HepG2 (cell line): ENCODE measurements around the gene SDK2. TPM values are rescaled to one million over a fixed set of nuclear protein-coding genes. Genes with fewer than 3 reads are reported as not detected.

Experiments used
- ATAC-seq: fragments of 200-7000 bp; cut with Tn5 transposase; 3 replicates; pipeline ENCODE4 v1.9.1; 2020; ENCODE audit warnings: mild to moderate bottlenecking, moderate library complexity
- BruUV-seq: library from RNA; stranded (reverse); fragments of 400-500 nt; replicated peaks from 2 replicates; lab custom pipeline; 2021; lab: Mats Ljungman, UMichigan
- CTCF ChIA-PET: fragments of 300-600 bp; formaldehyde crosslinking; extraction: SDS; loops from one replicate; lab custom pipeline; 2021; ENCODE audit warnings: low total read pairs, inconsistent platforms, low intra/inter-chr PET ratio; lab: Yijun Ruan, JAX
- POLR2A ChIA-PET: fragments of 350-600 bp; sonication (Branson Sonifier 250); formaldehyde crosslinking; loops from one replicate; lab custom pipeline; 2020; ENCODE audit warnings: antibody characterized with exemption, inconsistent platforms; lab: Yijun Ruan, JAX
- DNase-seq: peaks from one replicate; pipeline ENCODE4 v3.0.0-alpha.2; 2015; ENCODE audit warnings: low spot score
- FAIRE-seq: peaks from 3 replicates; lab custom pipeline; 2011; peaks lifted over from hg19 to GRCh38; lab: Jason Lieb, UNC
- H2AFZ ChIP-seq: one replicate; pipeline ENCODE4 v1.6.1; 2011; ENCODE audit warnings: low read length, inconsistent platforms
- H3K27ac ChIP-seq: fragments of 300-600 bp; 3 replicates; pipeline ENCODE4 v1.8.0; 2011; ENCODE audit warnings: mixed run types, mild to moderate bottlenecking, mixed read lengths, low read length, inconsistent platforms; ENCODE audit not compliant: insufficient read depth; ENCODE audit errors: extremely low read length
- H3K27me3 ChIP-seq, 2 experiments: fragments of 200-600 bp in 1 of 2; 2 replicates in 1 of 2; 3 replicates in 1 of 2; pipeline versions ENCODE4 v1.6.0 to v1.8.0; 2011; ENCODE audit warnings: low read length in 2 of 2, mild to moderate bottlenecking in 2 of 2, moderate library complexity in 2 of 2, inconsistent platforms in 1 of 2; ENCODE audit not compliant: insufficient read depth in 2 of 2, control insufficient read depth in 1 of 2
- H3K36me3 ChIP-seq, 2 experiments: fragments of 200-600 bp in 1 of 2; replicated peaks in 1 of 2; 2 replicates in 1 of 2; 3 replicates in 1 of 2; pipeline versions ENCODE4 v1.5.1 to v1.8.0; 2011; ENCODE audit warnings: low read length in 2 of 2, inconsistent platforms in 1 of 2; ENCODE audit not compliant: insufficient read depth in 2 of 2, control insufficient read depth in 1 of 2
- H3K4me1 ChIP-seq: 2 replicates; pipeline ENCODE4 v1.5.1; 2012; ENCODE audit warnings: low read length, inconsistent platforms; ENCODE audit not compliant: insufficient read depth
- H3K4me2 ChIP-seq: 2 replicates; pipeline ENCODE4 v1.6.0; 2011; ENCODE audit warnings: low read depth, low read length, inconsistent platforms
- H3K4me3 ChIP-seq, 3 experiments: fragments of 200-600 bp in 1 of 3; sonication (generic), shearing (Covaris generic) in 1 of 3; replicated peaks in 1 of 3; 2 replicates each; pipeline ENCODE4 v1.5.1; 2011 to 2016; ENCODE audit warnings: low read length in 3 of 3, inconsistent platforms in 2 of 3, low read depth in 2 of 3, mild to moderate bottlenecking in 2 of 3, control low read depth in 1 of 3, mixed read lengths in 1 of 3; ENCODE audit not compliant: insufficient read depth in 1 of 3
- H3K79me2 ChIP-seq: one replicate; pipeline ENCODE4 v1.6.1; 2011; ENCODE audit warnings: low read length, inconsistent platforms; ENCODE audit not compliant: insufficient read depth
- H3K9ac ChIP-seq: 2 replicates; pipeline ENCODE4 v1.6.0; 2011; ENCODE audit warnings: mild to moderate bottlenecking, low read depth, low read length, inconsistent platforms; ENCODE audit not compliant: insufficient read depth
- H3K9me3 ChIP-seq: 2 replicates; pipeline ENCODE4 v1.5.1; 2012; ENCODE audit warnings: mild to moderate bottlenecking, low read length
- H4K20me1 ChIP-seq: 2 replicates; pipeline ENCODE4 v1.6.0; 2011; ENCODE audit warnings: inconsistent platforms, mild to moderate bottlenecking, low read length, moderate library complexity; ENCODE audit not compliant: insufficient read depth
- BORCS8-MEF2B ChIP-seq: sonication (generic); formaldehyde crosslinking; IDR thresholded peaks from 2 replicates; pipeline ENCODE4 v1.8.0; 2022; ENCODE audit warnings: mild to moderate bottlenecking, missing genetic modification reagents
- BRD4 ChIP-seq: sonication (generic); formaldehyde crosslinking; IDR thresholded peaks from 2 replicates; pipeline ENCODE4 v1.4.0; 2020; ENCODE audit warnings: missing genetic modification reagents
- CC2D1A ChIP-seq: sonication (generic); formaldehyde crosslinking; IDR thresholded peaks from 2 replicates; pipeline ENCODE4 v1.8.1; 2023; ENCODE audit warnings: mild to moderate bottlenecking, missing genetic modification reagents
- CENPT ChIP-seq: sonication (generic); formaldehyde crosslinking; IDR thresholded peaks from 2 replicates; pipeline ENCODE4 v1.8.0; 2022; ENCODE audit warnings: low read depth, mild to moderate bottlenecking, moderate library complexity, missing genetic modification reagents
- FOSL2 ChIP-seq: sonication (generic); formaldehyde crosslinking; IDR thresholded peaks from 2 replicates; pipeline ENCODE4 v1.4.0; 2020; ENCODE audit warnings: missing genetic modification reagents
- GABPA ChIP-seq, 2 experiments: IDR thresholded peaks; 2 replicates each; pipeline ENCODE4 v1.6.1; 2011 to 2016; ENCODE audit warnings: low read depth in 2 of 2, low read length in 1 of 2, missing biosample characterization in 1 of 2, missing genetic modification characterization in 1 of 2
- HMGXB4 ChIP-seq, 2 experiments: sonication (generic) in 1 of 2; formaldehyde crosslinking in 1 of 2; IDR thresholded peaks; 2 replicates each; pipeline versions ENCODE4 v1.4.0 to v1.6.1; 2018 to 2020; ENCODE audit warnings: missing genetic modification reagents in 2 of 2, borderline replicate concordance in 1 of 2, low read depth in 1 of 2, mild to moderate bottlenecking in 1 of 2, missing biosample characterization in 1 of 2
- HNRNPL ChIP-seq: fragments of 200-400 bp; formaldehyde crosslinking; IDR thresholded peaks from 2 replicates; pipeline ENCODE4 v1.6.1; 2017; ENCODE audit warnings: mild to moderate bottlenecking, low read depth, low read length
- JUND ChIP-seq: sonication (generic); formaldehyde crosslinking; IDR thresholded peaks from 2 replicates; pipeline ENCODE4 v1.8.0; 2022; ENCODE audit warnings: mild to moderate bottlenecking, missing genetic modification reagents
- KLF16 ChIP-seq, 2 experiments: sonication (generic) in 1 of 2; formaldehyde crosslinking in 1 of 2; IDR thresholded peaks; 2 replicates each; pipeline versions ENCODE4 v1.6.1 to v1.8.0; 2016 to 2023; ENCODE audit warnings: missing genetic modification reagents in 2 of 2, missing compliant biosample characterization in 1 of 2
- MAFG ChIP-seq: sonication (generic); formaldehyde crosslinking; IDR thresholded peaks from 2 replicates; pipeline ENCODE4 v1.5.1; 2020; ENCODE audit warnings: mild to moderate bottlenecking, missing genetic modification reagents
- PLRG1 ChIP-seq: fragments of 450-650 bp; conservative IDR thresholded peaks from 2 replicates; pipeline ENCODE4 v1.6.1; 2016
- POLR2G ChIP-seq: fragments of 200-400 bp; formaldehyde crosslinking; IDR thresholded peaks from 2 replicates; pipeline ENCODE4 v1.6.1; 2018; ENCODE audit warnings: mild to moderate bottlenecking, low read depth, low read length, moderate library complexity
- RELA ChIP-seq: sonication (generic); formaldehyde crosslinking; IDR thresholded peaks from 2 replicates; pipeline ENCODE4 v1.4.0; 2020; ENCODE audit warnings: missing genetic modification reagents
- ZBTB42 ChIP-seq: sonication (generic); formaldehyde crosslinking; IDR thresholded peaks from 2 replicates; pipeline ENCODE4 v1.5.0; 2020; ENCODE audit warnings: mild to moderate bottlenecking, missing genetic modification reagents
- ZNF550 ChIP-seq: sonication (generic); formaldehyde crosslinking; IDR thresholded peaks from 2 replicates; pipeline ENCODE4 v1.4.0; 2020; ENCODE audit warnings: mild to moderate bottlenecking, missing genetic modification reagents, borderline replicate concordance
- ZNF614 ChIP-seq: IDR thresholded peaks from 2 replicates; pipeline ENCODE4 v1.6.1; 2018; ENCODE audit warnings: missing biosample characterization, missing genetic modification reagents, inconsistent platforms, borderline replicate concordance
- ZNF615 ChIP-seq: sonication (generic); formaldehyde crosslinking; IDR thresholded peaks from 2 replicates; pipeline ENCODE4 v1.5.0; 2020; ENCODE audit warnings: mild to moderate bottlenecking, missing genetic modification reagents, borderline replicate concordance
- ZNF619 ChIP-seq: sonication (generic); formaldehyde crosslinking; IDR thresholded peaks from 2 replicates; pipeline ENCODE4 v1.4.0; 2020; ENCODE audit warnings: mild to moderate bottlenecking, missing genetic modification reagents
- ZNF761 ChIP-seq: sonication (generic); formaldehyde crosslinking; conservative IDR thresholded peaks from 2 replicates; pipeline ENCODE4 v1.4.0; 2020; ENCODE audit warnings: mild to moderate bottlenecking, missing genetic modification reagents
- WGBS: methylation state at CpG from one replicate; pipeline ENCODE4 v1.1.6; 2017; ENCODE audit warnings: low lambda C conversion rate; 5-methylcytosine and 5-hydroxymethylcytosine counted together
- in situ Hi-C: cut with HindIII; loops from 2 replicates; pipeline ENCODE4 v1.10.0; 2017; ENCODE audit warnings: low pct_unique_long_range_greater_than_20kb; ENCODE audit not compliant: extremely low pct_ligation_motif_present
- intact Hi-C: fragments of 100-400 bp; cut with micrococcal nuclease; formaldehyde crosslinking; loops from one replicate; pipeline ENCODE4 v1.10.0; 2022; ENCODE audit not compliant: unreplicated experiment
- polyA plus RNA-seq, 8 experiments: library from polyadenylated mRNA; depleted of rRNA in 3 of 8; stranded (reverse) in 7 of 8; unstranded in 1 of 8; fragments of >200 nt; fragmentation: Illumina TruSeq in 4 of 8; extraction: Trizol in 4 of 8; gene quantifications; 2 replicates each; pipeline versions ENCODE4 v1.2.1 to v1.2.3, GENCODE V29; 2011 to 2016; ENCODE audit warnings: low read depth in 4 of 8, missing spikeins in 1 of 8, mixed read lengths in 1 of 8; ENCODE audit not compliant: insufficient read depth in 1 of 8
- total RNA-seq, 5 experiments: library from RNA; depleted of rRNA; stranded (reverse); fragments of >200 nt; fragmentation: Illumina TruSeq; extraction: Trizol; gene quantifications; 2 replicates each; pipeline ENCODE4 v1.2.3, GENCODE V29; 2016; ENCODE audit warnings: low read depth in 1 of 5

Gene SDK2
- total and polyA plus RNA-seq, 2 of the 13 experiments (the other 11 are each of a cell fraction or from before 2014, with no cell fraction given) = not detected

GRCh38 chr17:73519011-73519410, 125.2 kb downstream of the SDK2 start:
- FAIRE-seq = no peak
- Histone ChIP-seq H3K9me3 (no peaks in the 10 kb centered on the region), H3K4me3 (no peak overlapping the region), H4K20me1 (no peaks in the 10 kb centered on the region; the same call in 1 of the 2 replicates), H3K27me3 (peaks cover 4 to 93% of the 10 kb centered on the region in 2 experiments), H3K4me2 (no peak overlapping the region), H3K4me1 (no peaks in the 10 kb centered on the region), H3K79me2 (no peaks in the 10 kb centered on the region), H2AFZ (no peak overlapping the region), H3K36me3 (no peaks in the 10 kb centered on the region), H3K9ac (no peak overlapping the region), H3K27ac (no peak overlapping the region)
- ChIA-PET POLR2A (no interaction called here), CTCF (no interaction called here)
- no peak for DNase-seq
- intact Hi-C loops = no loop called here
- TF ChIP-seq HNRNPL = no peak
- TF ChIP-seq ZNF761 = no peak
- no peak for TF ChIP-seq JUND (CRISPR knock-in tag)
- TF ChIP-seq PLRG1 = no peak
- TF ChIP-seq CC2D1A = no peak
- no peak for TF ChIP-seq RELA (CRISPR knock-in tag)
- no peak for TF ChIP-seq ZNF615 (CRISPR knock-in tag)
- no peak for TF ChIP-seq ZNF619
- no peak for TF ChIP-seq ZNF614 (CRISPR knock-in tag)
- TF ChIP-seq MAFG (CRISPR knock-in tag) = no peak
- TF ChIP-seq ZBTB42 = no peak
- TF ChIP-seq KLF16 (CRISPR knock-in tag; IDR thresholded peaks at IDR 0.05) = no peak
- no peak for TF ChIP-seq CENPT (CRISPR knock-in tag)
- no peak for TF ChIP-seq GABPA (IDR thresholded peaks at IDR 0.05; ENCODE audit: low read depth, low read length)
- no peak for TF ChIP-seq GABPA (CRISPR knock-in tag; IDR thresholded peaks at IDR 0.05; ENCODE audit: low read depth)
- no peak for TF ChIP-seq FOSL2 (CRISPR knock-in tag)
- no peak for TF ChIP-seq HMGXB4 (CRISPR knock-in tag; IDR thresholded peaks at IDR 0.05; ENCODE audit: borderline replicate concordance in 1 of 2, low read depth in 1 of 2)
- TF ChIP-seq BRD4 (CRISPR knock-in tag) = no peak
- TF ChIP-seq POLR2G = no peak
- no peak for TF ChIP-seq BORCS8-MEF2B (CRISPR knock-in tag)
- no peak for TF ChIP-seq ZNF550 (CRISPR knock-in tag)
- 21% methylated on average over 6 of the region's 6 CpGs for WGBS
- in situ Hi-C loops = no loop called here
- BruUV-seq = no TSS peak
- no peak for ATAC-seq
